ENCODE data around the gene NOP53.
"Not testable (repeated sequence)": the region's sequence is repeated elsewhere in the genome, so short reads cannot be mapped to it uniquely, and the experiment has no call there.

Gene NOP53

DNA sequence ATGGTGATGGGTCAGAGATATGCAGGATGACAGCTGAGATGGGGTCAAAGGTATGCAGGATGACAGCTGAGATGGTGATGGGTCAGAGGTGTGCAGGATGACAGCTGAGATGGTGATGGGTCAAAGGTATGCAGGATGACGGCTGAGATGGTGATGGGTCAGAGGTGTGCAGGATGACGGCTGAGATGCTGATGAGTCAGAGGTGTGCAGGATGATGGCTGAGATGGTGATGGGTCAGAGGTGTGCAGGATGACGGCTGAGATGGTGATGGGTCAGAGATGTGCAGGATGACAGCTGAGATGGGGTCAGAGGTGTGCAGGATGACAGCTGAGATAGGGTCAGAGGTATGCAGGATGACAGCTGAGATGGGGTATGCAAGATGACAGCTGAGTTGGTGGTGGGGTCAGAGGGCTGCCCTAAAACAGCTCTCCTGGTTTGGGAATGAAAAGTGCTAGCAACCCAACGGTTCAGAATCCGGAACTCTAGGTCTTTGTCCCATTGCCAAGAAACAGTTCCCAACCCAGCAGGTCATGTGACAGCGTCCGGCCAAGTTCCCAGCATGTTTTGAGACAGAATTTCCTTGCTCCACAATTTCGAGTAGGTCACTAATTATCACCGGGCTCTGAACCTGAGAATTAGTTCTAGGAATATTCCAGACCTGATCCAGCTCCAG, 36.4 kb downstream of the NOP53 start:
- no peak overlapping the region for H3K27ac Mint-ChIP-seq
- no peaks in the 10 kb centered on the region for H3K9me3 Mint-ChIP-seq
- intact Hi-C loops (cut with micrococcal nuclease), result no loop called here
- peaks cover 75% of the 10 kb centered on the region for H3K36me3 Mint-ChIP-seq (ENCODE audit: low read depth)
- H3K4me1 Mint-ChIP-seq (ENCODE audit: low read depth), result peaks cover 26% of the 10 kb centered on the region
- H3K27me3 Mint-ChIP-seq, result peaks cover 2% of the 10 kb centered on the region
- H3K4me3 Mint-ChIP-seq, result no peak overlapping the region

DNA sequence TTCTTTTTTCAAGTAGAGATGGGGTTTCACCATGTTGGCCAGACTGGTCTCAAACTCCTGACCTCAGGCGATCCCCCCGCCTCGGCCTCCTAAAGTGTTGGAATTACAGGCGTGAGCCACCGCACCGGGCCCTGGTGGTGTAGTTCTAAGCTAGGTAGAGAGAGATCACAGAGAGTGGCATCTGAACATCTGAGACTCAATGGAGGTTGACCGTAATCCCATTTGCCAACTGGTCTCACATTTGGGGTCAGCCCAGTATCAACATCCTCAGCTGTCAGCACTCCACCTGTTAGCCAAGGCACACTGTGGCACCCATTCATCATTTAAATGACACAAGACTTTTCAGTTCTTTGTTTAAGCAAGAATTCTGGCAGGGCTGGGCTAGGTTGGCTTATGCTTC, 41.2 kb downstream of the NOP53 start:
- intact Hi-C loops (cut with micrococcal nuclease), result no loop called here
- Mint-ChIP-seq H3K4me1 (ENCODE audit: low read depth) (peaks cover 2% of the 10 kb centered on the region), H3K9me3 (no peaks in the 10 kb centered on the region), H3K4me3 (no peak overlapping the region), H3K36me3 (ENCODE audit: low read depth) (peaks cover 51% of the 10 kb centered on the region), H3K27ac (no peak overlapping the region), H3K27me3 (peaks cover 4% of the 10 kb centered on the region)

DNA sequence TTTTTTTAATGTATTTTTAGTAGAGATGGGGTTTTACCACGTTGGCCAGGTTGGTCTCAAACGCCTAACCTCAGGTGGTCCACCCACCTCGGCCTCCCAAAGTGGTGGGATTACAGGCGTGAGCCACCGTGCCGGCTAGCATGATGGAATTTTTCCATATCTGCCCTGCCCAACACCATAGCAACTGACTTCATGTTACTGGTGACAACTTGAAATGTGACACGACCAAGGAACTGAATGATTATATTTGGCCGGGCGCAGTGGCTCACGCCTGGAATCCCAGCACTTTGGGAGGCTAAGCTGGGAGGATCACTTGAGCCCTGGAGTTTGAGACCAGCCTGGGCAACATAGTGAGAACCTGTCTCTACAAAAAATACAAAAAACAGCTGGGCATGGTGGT, 42.0 kb downstream of the NOP53 start:
- H3K4me3 Mint-ChIP-seq; intact Hi-C loops (cut with micrococcal nuclease); H3K27ac Mint-ChIP-seq; H3K27me3 Mint-ChIP-seq; H3K4me1 Mint-ChIP-seq (ENCODE audit: low read depth); H3K9me3 Mint-ChIP-seq: not testable (repeated sequence)
- peaks cover 44% of the 10 kb centered on the region for H3K36me3 Mint-ChIP-seq (ENCODE audit: low read depth)

DNA sequence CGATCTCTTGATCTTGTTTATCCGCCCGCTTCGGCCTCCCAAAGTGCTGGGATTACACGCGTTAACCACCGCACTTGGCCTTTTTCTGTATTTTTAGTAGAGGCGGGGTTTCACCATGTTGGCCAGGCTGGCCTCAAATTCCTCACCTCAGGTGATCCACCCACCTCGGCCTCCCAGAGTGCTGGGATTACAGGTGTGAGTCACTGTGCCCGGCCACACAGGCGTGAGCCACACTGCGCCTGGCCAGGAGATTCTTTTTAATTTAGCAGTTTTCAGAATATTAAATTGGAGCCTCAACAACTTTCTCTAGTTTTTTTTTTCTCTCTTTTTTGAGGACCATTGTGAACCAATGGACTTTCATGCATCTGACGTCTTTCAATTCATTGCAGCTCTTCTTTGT, 44.5 kb downstream of the NOP53 start:
- H3K4me3 Mint-ChIP-seq; H3K9me3 Mint-ChIP-seq; intact Hi-C loops (cut with micrococcal nuclease); H3K27ac Mint-ChIP-seq; H3K4me1 Mint-ChIP-seq (ENCODE audit: low read depth); H3K27me3 Mint-ChIP-seq: not testable (repeated sequence)
- H3K36me3 Mint-ChIP-seq (ENCODE audit: low read depth), result peaks cover 19% of the 10 kb centered on the region

DNA sequence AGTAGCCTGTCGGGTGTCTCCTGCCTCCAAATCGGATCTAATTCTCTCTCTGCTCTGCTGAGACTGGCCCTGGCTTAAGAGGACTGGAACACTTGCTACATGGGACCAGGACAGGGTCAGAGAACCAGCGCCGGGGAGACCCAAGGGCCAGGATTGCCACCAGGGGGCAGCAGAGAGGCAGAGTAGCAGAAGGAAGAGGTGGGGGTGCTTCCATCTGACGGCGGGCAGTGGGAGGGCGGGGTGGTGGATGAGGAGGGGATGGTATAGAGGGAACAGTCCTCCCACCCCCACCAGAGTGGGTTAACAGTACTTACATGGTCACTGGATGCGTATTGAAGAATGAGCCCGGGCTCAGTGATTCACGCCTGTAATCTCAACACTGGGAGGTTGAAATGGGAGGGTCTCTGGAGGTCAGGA, 45.1 kb downstream of the NOP53 start:
- peaks cover 4% of the 10 kb centered on the region for H3K27me3 Mint-ChIP-seq

DNA sequence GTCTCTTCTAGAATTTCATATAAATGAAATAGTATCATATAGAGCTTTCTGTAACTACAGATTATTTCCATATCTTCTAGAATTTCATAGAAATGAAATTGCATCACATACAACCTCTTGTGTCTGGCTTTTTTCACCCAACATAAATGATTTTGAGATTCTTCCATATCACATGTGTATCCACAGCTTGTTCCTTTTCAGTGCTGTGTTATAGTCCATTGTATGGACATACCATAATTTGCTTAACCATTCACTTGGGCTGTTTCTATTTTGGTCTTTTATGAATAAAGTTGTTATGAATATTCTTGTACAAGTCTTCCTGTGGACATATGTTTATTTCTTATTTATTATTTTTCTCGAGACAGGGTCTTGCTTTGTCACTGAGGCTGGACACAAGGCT, 47.3 kb downstream of the NOP53 start:
- Mint-ChIP-seq H3K4me3 (no peak overlapping the region), H3K27ac (no peak overlapping the region), H3K4me1 (ENCODE audit: low read depth) (no peaks in the 10 kb centered on the region), H3K36me3 (ENCODE audit: low read depth) (no peaks in the 10 kb centered on the region), H3K9me3 (no peaks in the 10 kb centered on the region), H3K27me3 (peaks cover 7% of the 10 kb centered on the region)
- intact Hi-C loops (cut with micrococcal nuclease), result no loop called here

More for the DNA sequence above, 45.1 kb downstream of the NOP53 start:
- no peak overlapping the region for H3K4me3 Mint-ChIP-seq
- H3K27ac Mint-ChIP-seq, result no peak overlapping the region
- H3K9me3 Mint-ChIP-seq, result no peaks in the 10 kb centered on the region
- H3K4me1 Mint-ChIP-seq (ENCODE audit: low read depth), result no peaks in the 10 kb centered on the region
- intact Hi-C loops (cut with micrococcal nuclease), result no loop called here
- H3K36me3 Mint-ChIP-seq (ENCODE audit: low read depth), result peaks cover 13% of the 10 kb centered on the region

DNA sequence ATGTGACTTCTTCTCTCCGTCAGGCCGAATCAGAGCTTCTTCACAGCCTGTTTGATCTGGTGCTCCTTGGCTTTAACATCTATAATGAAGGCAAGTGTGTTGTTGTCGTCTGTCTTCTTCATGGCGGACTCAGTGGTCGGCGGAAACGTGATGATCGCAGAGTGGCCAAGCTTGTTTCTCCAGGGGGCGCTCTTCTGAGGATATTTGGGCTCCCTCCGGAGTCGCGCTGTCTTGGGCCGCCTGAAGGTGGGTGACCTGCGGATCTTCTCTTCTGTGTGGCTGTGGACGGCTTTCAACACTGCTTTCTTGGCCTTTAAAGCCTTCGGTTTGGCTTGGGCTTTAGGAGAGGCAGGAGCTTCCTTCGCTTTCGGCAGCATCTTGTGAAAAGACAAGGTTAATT, 49.2 kb downstream of the NOP53 start:
- intact Hi-C loops (cut with micrococcal nuclease), result no loop called here
- Mint-ChIP-seq H3K27ac (no peak overlapping the region), H3K4me3 (no peak overlapping the region), H3K27me3 (peaks cover 18% of the 10 kb centered on the region), H3K9me3 (no peaks in the 10 kb centered on the region), H3K36me3 (ENCODE audit: low read depth) (no peaks in the 10 kb centered on the region), H3K4me1 (ENCODE audit: low read depth) (no peaks in the 10 kb centered on the region)

DNA sequence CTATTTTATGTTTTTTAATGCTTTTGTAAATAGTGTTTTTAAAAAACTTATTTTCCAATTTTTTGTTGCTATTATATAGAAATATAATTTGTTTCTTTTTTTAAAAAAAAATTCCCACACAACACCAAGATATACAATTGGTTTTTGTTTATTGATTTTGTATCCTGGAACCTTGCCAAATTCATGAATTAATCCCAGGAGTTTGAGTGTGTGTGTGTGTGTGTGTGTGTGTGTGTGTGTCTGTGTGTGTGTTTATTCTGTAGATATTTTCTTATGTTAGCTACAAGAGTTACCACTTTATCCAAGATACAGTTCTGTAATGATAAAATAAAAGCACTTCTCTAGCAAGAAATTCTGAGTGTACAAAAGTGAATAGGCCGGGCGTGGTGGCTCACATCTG, 51.4 kb downstream of the NOP53 start:
- H3K27ac Mint-ChIP-seq, result no peak overlapping the region
- no peaks in the 10 kb centered on the region for H3K36me3 Mint-ChIP-seq (ENCODE audit: low read depth)
- no peaks in the 10 kb centered on the region for H3K9me3 Mint-ChIP-seq
- peaks cover 14% of the 10 kb centered on the region for H3K27me3 Mint-ChIP-seq
- no peak overlapping the region for H3K4me3 Mint-ChIP-seq
- H3K4me1 Mint-ChIP-seq (ENCODE audit: low read depth), result no peaks in the 10 kb centered on the region
- intact Hi-C loops (cut with micrococcal nuclease), result no loop called here

DNA sequence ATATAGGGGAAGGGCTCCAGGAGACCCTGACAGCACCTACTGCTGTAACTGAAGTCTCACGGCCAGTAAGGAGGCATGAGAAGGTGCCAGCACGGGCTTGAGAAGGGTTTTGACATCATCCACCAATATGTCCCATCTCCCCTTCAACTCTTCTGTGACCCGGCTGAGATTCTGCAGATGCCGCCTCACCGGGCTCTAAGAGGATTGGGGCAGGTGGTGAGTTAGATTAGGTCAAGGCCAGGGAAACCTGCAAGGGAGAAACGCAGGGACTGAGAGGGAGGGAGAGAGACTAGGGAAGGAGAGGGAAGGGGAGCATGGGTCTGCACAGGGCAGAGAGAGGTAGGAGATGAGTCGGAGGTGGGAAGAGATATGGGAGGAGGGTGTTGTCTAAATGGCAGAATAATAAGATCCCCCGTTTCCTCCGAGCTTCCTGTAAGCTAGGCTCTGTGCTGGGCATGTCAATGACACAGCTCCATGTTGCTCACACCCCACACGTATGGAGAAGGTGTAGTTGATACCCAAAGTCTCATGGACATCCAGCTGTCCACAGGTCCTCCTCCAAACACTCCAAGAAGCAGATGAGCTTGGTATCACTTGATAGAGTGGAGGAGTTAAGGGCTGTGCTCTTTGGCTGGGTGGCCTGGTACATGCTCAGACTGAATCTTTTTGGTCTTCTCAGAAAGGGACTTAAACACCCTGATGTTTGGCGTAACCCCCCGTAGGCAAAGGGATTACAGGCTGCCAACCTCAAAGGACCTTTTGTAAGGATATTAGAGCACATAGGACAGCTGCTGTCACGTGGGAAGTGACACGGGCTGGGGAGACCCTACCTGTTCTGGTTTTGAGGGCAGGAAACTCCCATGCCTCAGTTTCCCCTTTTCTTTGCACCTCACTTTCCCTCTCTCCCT, 52.9 kb downstream of the NOP53 start:
- no peak overlapping the region for H3K27ac Mint-ChIP-seq
- H3K4me3 Mint-ChIP-seq, result no peak overlapping the region
- no peaks in the 10 kb centered on the region for H3K4me1 Mint-ChIP-seq (ENCODE audit: low read depth)
- H3K9me3 Mint-ChIP-seq, result no peaks in the 10 kb centered on the region
- H3K36me3 Mint-ChIP-seq (ENCODE audit: low read depth), result no peaks in the 10 kb centered on the region
- H3K27me3 Mint-ChIP-seq, result peaks cover 14% of the 10 kb centered on the region
- intact Hi-C loops (cut with micrococcal nuclease), result no loop called here

DNA sequence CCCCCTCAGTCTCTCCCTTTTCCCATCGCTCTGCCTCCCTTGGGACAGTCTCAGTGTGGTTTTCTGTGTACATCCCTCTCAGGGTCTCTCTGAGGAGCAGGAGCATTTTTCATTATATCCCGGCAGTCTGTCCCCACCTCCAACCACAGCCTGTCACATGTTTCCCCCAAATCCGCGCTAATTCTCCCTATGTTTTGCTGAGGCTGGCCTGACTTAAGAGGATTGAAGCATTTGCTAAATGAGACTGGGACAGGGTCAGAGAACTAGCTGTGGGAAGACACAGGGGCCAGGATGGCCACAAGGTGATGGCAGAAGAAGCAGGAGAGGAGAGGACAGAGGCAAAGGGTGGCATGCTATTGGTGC, 53.5 kb downstream of the NOP53 start:
- H3K4me3 Mint-ChIP-seq, result no peak overlapping the region
- H3K9me3 Mint-ChIP-seq, result no peaks in the 10 kb centered on the region
- no peaks in the 10 kb centered on the region for H3K36me3 Mint-ChIP-seq (ENCODE audit: low read depth)
- no peak overlapping the region for H3K27ac Mint-ChIP-seq
- no peaks in the 10 kb centered on the region for H3K4me1 Mint-ChIP-seq (ENCODE audit: low read depth)
- intact Hi-C loops (cut with micrococcal nuclease), result no loop called here
- H3K27me3 Mint-ChIP-seq, result peaks cover 14% of the 10 kb centered on the region

DNA sequence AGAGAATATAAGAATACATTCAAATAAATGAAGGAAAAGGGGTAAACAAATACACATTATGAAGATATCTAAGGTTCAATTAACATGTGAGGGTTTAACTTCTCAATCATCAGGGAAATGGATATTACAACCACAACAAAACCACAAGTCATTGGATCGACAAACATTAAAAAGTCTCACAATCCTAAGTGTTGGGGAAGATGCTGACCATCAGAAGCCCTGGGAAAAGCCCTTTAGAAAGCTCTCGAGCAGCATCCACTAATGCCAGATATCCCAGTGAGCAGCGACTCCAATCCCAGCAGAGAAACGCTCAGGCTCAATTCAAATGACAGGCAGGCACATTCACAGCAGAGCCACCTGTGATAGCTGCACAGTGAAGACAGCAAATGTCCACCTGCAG, 55.9 kb downstream of the NOP53 start:
- Mint-ChIP-seq H3K9me3 (no peaks in the 10 kb centered on the region), H3K4me1 (ENCODE audit: low read depth) (no peaks in the 10 kb centered on the region), H3K27me3 (peaks cover 15% of the 10 kb centered on the region), H3K36me3 (ENCODE audit: low read depth) (no peaks in the 10 kb centered on the region), H3K4me3 (no peak overlapping the region), H3K27ac (no peak overlapping the region)
- intact Hi-C loops (cut with micrococcal nuclease), result no loop called here

DNA sequence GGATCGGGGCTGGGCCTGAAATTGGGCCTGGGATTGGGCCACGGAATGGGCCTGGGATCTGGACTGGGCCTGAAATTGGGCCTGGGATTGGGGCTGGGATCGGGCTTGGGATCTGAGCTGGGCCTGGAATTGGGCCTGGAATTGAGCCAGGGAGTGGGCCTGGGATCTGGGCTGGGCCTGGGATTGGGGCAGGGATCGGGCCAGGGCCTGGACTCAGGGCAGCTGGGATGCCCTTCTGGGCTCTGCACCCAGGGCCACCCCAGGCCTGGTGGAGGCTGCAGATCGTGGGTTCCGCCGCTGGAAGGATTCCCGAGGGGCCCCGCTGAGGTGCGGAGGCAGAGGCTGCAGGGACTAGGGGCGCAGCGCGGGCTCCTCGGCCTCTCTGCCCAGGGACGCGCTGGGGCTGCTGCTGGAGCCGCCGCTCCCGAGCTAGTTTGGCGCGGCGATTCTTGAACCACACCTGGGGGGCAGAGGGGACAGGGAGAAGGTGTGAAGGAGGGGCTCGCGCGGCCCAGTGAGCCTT, 57.2 kb downstream of the NOP53 start:
- Mint-ChIP-seq H3K36me3 (ENCODE audit: low read depth) (no peaks in the 10 kb centered on the region), H3K4me1 (ENCODE audit: low read depth) (no peaks in the 10 kb centered on the region), H3K4me3 (no peak overlapping the region), H3K27ac (no peak overlapping the region), H3K9me3 (no peaks in the 10 kb centered on the region), H3K27me3 (peaks cover 15% of the 10 kb centered on the region)
- intact Hi-C loops (cut with micrococcal nuclease), result no loop called here

DNA sequence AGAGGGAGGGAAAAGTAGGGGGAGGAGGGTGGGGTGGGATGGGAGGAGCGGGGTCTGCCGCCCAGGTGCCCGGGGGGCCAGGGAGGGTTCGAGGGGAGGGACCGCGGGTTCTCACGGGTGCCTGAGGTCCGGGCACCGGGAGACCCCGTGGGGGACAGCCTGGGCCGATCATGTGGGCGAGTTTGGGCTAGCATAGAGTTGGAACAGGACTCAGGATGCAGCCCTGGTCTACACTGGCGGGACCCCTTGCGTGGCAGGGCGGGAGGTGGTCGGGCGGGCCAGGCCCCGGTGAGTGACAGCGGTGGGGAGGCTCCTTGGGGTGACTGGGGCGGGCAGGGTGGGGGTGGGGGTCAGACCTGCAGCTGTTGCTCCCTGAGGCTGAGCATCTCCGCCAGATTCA, 57.8 kb downstream of the NOP53 start:
- H3K9me3 Mint-ChIP-seq; intact Hi-C loops (cut with micrococcal nuclease); H3K36me3 Mint-ChIP-seq (ENCODE audit: low read depth); H3K4me1 Mint-ChIP-seq (ENCODE audit: low read depth); H3K4me3 Mint-ChIP-seq; H3K27ac Mint-ChIP-seq: not testable (repeated sequence)
- peaks cover 11% of the 10 kb centered on the region for H3K27me3 Mint-ChIP-seq

DNA sequence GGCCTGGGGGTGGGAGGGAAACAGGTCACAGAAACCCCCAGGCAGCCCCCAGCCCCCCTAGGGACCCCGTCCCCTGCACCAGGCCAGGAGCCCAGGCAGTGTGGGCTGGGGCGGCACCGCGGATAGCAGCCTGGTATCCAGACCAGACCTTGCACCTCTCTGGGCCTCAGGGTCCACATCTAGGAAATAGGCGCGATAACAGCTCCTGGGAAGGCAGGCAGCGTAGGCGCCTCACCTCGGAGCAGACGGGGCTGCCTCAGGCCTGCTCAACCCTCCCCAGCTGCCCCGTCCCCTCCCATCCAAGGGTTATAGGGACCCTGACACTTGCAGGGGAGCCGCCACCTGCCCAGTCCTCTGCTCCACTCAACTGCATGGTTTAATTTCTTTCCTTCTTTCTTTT, 58.3 kb downstream of the NOP53 start:
- H3K9me3 Mint-ChIP-seq; H3K27ac Mint-ChIP-seq; H3K4me3 Mint-ChIP-seq; H3K36me3 Mint-ChIP-seq (ENCODE audit: low read depth); H3K4me1 Mint-ChIP-seq (ENCODE audit: low read depth); intact Hi-C loops (cut with micrococcal nuclease); H3K27me3 Mint-ChIP-seq: not testable (repeated sequence)

All from dendritic cell treated with granulocyte-macrophage colony-stimulating factor and Interleukin-4, amounts not matched to agents 40 ng/mL and 50 ng/mL, for 4 days (primary cell).